HG03039 (cell line): ENCODE results near the gene TMEM245.
"Not testable (repeated sequence)": the region's sequence is repeated elsewhere in the genome, so short reads cannot be mapped to it uniquely, and the experiment has no call there.

ENCODE experiments used
- ATAC-seq: cut with Tn5 transposase; IDR thresholded peaks from one replicate; pipeline ENCODE4 v1.9.1; 2021; ENCODE audit warnings: mild to moderate bottlenecking, moderate library complexity; ENCODE audit not compliant: unreplicated experiment

TMEM245 gene

DNA sequence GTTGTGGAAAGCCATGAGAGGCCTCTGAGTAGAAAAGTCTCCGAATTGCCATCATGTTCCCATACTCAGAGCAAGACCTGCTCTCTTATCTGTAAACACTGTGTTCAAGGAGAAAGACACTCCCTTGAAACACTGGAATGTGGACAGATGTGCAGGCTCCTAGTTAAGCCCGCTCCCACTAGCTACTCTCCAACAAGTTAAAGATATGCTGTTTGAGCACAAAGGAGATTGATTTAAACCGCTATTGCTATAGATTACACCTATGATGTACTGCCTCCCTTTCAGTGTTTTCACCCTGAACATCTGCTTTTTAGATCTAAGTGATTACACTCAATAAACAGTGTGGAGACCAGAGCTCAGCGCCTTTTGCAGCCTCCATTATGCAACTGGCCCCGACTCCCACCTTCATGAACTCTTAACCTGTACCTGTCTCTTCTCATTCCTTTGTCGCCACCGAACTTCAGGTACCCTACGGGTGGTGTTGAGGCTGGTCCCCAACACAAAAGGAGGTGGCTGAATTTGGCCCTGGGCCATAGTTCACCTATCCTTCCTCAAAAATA, 47.5 kb downstream of the TMEM245 start:
- ATAC-seq = no peak

DNA sequence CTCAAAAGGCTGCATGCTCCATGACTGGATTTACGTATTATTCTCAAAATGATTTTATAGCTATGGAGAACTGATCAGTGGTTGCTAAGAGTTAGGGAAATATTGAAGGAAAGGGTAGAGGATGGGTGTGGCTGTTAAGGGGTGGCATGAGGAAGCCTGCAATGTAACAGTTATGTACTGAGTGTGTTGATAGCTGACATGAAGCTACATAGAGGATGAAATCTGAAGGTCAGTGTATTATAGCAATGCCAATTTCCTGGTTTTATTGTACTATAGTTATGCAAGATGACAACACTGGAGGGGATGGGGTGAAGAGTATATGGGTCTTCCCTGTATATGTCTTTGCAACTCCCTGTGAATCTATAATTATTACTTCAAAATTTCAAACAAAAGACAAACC, 51.0 kb downstream of the TMEM245 start:
- ATAC-seq = no peak

DNA sequence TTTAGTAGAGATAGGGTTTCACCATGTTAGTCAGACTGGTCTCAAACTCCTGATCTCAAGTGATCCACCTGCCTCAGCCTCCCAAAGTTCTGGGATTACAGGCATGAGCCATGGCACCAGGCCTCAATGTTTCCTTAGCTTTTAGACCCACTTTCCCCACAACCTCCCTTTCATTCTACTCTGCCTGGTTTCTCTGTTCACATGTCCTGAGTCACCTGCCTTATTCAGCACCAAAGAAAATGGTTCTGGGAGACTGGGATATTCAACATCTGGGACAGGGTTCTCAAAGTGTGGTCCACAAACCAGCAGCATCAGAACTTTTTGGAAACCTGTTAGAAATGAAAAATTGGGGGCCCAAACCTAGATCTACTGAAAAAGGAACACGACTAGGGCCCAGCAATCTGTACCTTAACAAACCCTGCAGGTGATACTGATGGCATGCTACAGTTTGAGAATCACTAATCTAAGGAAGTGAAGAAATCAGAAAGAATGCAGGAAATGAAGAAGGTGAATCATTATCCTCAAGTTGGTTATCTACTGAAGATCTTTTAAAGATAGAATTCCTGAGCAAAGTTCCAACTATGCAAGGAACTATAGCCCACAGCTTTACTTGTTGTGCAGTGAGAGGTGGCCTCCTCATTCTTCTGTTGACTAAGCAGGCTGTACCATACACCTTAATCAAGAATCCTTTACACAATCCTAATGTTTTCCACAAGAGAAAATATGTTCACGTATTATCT, 54.6 kb downstream of the TMEM245 start:
- no peak for ATAC-seq

DNA sequence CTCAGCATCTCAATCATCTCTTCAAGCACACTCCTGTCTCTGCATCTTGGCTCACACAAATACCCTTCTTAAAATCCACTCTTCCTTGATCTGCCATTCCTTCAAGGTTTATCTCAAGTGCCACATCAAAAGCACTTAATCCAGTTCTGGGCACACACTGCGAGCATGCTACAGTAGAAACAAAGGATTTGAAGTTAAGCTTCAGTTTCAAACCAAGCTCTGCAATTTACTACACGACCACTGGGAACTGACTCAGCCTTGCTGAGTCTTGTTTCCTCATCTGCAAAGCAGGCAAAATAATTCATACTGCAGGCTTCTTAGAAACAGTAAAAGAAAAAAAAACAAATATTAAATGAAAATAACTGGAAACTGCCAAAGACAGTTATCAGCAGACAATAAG, 56.0 kb downstream of the TMEM245 start:
- no peak for ATAC-seq

DNA sequence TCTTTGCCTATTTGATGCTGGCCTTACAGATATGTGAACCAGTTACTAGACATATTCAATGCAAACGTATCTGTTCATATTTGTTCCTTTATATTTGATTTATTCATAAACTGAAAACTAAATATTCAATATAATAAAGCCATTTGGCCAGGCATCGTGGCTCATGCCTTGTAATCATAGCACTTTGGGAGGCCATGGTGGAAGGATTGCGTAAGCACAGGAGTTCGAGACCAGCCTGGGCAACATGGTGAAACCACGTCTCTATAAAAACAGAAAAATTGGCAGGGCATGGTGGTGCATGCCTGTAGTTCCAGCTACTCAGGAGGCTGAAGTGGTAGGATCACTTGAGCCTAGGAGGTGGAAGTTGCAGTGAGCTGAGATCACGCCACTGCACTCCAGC, 57.2 kb downstream of the TMEM245 start:
- ATAC-seq = no peak

DNA sequence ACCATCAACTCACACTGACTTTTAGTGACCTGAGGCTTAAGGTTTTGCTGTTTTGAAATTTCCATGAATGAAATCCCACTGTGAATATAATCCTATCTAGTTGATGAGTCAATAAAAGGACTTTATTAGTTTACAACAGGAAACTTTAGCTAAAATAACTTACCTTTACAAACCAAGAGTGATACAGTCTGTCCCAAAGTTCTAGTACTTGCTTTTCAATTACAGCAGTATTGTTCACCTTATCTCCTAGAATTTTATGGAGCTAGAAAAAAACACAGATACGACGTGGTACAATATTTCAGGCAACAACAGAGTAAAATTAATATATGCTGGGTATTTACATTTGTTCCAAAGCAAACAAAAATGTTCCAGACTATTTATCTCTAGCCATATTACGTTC, 59.6 kb downstream of the TMEM245 start:
- ATAC-seq = no peak

DNA sequence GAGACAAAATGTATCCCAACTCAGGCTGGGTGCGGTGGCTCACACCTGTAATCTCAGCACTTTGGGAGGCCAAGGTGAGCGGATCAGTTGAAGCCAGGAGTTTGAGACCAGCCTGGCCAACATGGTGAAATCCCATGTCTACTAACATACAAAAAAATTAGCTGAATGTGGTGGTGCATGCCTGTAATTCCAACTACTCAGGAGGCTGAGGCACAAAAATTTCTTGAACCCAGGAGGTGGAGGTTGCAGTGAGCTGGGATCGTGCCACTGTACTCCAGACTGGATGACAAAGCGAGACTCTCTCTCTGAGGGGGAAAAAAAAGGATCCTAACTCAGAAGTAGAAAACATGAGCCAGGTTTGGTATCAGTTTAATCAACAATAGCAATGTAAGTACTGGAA, 66.6 kb downstream of the TMEM245 start:
- ATAC-seq = not testable (repeated sequence)

DNA sequence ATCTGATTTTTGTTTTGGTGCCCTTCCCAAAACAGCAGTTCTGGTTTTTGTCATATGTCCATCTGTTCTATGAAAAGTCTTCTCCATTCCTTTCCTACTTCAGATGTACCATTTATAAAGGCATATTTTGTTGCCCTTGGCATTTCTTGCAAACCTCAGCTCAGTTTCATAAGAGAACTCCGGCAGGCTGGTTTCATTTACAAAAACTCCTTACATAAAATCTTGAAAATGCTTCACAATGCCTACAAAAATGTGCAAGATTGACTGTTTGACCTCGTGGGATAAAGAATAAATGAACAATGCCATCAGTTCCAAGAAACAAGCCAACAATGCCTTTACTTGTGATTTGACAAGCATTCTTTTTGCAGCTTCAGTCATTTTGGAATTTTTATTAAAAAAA, 67.3 kb downstream of the TMEM245 start:
- ATAC-seq = no peak

DNA sequence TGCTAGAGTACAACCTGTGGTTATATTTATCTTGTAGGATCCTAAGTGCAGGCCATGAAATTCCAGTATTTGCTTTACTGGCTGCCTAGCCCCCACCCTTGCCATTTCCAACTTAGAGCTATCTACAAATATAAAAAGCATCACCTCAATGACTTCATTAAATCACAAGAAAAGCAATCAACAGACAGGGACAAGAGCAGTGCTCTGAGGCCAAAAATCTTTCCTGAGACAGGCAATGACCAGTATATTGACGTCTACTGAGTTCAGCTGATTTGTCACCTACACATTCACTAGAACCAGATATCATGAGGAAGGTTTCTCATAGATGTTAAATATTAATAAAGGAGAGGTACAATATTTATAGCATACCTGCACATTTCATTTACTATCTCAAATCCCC, 68.0 kb downstream of the TMEM245 start:
- ATAC-seq = no peak

DNA sequence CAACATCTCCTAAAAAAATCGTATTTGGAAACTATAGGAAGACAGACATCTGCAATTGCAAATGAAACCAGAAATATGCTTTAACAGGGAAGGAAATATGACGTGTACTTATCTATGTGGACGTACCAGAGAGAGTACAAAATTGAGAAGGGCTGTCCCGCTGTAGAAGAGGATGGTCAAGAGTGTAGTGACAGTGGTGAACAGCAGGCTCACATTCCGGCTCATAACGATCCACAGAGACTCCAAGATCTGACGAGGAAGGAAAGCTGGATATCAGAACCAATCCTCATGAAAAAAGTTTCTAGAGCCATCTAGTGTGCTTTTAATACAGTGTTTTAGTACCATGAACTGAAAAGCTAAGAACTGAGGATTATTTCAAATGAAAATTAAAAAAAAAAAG, 69.3 kb downstream of the TMEM245 start:
- ATAC-seq = no peak

DNA sequence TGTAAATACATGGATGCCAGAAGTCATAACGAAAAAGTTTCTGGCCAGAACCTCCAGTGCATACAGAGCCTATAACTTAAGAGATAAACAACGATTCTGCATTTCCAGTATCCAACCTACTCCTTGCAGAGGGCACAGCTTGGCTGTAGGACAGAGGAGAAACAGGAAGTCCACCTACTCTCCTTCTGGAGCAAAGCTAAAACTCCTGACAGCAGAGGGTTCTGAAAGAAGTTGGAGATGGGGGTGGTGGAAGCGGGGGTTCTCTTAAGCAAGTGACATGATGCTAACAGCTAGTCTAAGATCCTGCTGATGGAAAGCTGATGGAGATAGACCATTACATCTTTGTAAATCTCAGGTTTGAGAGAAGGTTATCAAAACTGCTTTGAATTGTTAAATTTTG, 70.9 kb downstream of the TMEM245 start:
- no peak for ATAC-seq

DNA sequence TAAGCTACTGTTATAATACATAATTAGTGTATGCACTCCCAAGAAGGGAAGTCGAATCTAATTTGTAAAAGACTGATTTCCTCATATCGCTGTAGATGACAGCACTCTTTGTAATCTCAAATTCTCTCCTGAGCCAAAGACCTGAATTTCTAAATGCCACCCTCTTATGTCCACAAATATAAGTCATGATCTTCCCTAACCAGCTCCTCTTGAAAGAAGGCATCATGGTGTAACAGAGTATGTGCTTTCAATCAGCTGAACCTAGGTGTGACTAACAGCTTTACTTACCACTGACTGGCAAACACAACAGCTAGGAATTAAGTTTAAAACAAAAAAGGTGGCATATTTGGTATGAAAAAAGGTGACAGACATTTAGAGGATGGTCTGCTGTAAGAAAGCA, 72.5 kb downstream of the TMEM245 start:
- no peak for ATAC-seq

DNA sequence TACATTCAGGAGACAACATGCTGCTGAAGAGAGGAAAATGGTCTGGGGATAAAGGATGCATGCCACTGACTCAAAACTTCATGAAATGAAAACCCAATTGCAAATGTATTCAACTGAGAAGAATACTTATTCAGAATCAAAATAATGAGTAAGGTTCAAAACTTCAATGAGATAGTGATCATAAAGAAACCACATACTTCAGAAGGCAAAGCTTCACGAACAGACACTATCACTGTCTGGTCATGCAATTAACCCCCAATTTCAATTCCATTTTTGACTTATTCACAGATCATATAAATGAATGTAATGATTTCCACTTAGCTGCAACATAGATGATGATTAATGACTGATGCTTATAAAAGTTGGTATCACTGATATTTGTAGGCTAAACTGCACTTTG, 73.4 kb downstream of the TMEM245 start:
- ATAC-seq = no peak

DNA sequence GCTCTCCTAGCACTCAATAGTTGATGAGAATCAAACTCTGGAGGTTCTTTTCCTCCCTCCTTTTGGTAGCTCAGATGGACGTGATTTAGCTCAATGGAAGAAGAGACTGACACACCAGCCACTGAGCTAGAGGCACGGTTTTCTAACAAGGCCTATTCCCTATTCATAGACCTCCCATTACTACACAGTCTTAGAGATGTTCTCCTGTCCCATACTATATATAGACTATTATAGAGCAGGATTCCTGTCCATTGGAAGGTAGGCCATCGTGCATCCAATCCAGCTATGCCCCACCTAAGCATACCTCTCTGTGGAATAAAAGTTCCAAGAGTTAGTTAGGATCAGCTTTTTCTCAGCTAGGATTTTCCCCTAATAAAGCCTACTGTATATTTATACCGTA, 76.2 kb downstream of the TMEM245 start:
- no peak for ATAC-seq

DNA sequence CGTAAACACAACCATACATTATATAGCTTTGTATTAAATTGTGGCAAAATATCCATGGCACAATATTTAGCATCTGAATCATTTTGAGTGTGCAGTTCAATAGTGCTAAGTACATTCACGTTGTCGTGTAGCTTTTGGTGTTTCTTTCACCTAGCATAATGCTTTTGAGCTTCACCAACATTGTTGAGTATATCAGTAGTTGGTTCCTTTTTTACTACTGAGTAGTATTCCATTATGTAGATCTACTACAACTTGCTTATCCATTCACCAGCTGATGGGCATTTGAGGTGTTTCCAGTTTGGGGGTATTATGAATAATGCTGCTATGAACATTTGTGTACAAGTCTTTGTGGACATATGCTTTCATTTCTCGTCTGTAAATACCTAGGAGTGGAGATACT, 79.2 kb downstream of the TMEM245 start:
- no peak for ATAC-seq

DNA sequence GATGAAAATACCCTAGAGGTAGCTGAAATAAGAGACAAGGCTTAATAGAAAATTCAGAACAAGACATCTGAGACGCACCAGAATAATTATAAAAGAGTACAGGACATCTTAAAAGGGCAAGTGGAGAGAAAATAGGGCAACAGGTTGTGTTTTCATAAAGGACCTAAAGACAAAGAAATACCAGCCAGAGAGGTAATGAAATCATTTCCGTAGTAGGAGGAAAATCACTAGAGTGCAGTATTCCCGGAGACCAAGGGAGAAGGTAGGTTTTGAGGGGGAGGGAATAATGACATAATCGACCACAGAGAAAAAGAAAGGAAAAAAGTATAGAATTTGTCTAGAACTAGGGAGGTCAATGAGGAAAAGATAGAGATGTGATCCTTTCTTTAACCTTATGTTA, 80.2 kb downstream of the TMEM245 start:
- no peak for ATAC-seq

DNA sequence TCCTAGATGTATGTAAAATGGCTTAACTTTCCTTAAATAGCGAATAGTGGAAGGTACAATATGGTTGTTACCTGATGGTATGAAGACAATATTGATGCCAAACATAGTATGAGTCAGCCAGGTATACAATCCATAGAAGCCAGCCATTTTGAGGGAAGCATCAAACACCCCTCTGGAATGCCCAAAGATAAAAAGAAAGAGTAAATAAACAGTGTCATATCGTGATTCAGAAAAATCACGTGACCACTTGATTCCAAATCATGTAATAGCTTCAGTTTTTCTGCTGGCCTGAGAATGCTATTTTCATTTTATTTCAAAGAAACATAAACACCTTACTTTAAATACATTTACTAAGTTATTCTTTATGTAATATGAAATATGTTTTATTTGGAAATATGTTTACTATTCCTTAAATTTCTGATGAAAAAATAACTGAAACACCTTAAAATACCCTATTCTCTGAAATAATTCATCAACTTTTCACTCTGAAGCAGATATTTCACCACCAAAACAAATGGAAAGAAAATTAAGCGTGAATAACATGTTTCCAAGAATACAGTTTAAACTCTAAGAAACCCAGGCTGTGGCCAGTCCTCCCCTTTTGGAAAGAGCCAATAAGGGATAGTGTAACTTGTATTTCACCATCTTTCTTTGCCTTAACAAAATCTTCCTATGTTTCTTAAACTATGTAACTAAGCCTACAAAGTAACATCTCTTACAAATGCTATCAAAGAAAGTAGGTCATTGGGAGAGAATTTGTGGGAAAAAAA, 81.6 kb downstream of the TMEM245 start:
- ATAC-seq = no peak

DNA sequence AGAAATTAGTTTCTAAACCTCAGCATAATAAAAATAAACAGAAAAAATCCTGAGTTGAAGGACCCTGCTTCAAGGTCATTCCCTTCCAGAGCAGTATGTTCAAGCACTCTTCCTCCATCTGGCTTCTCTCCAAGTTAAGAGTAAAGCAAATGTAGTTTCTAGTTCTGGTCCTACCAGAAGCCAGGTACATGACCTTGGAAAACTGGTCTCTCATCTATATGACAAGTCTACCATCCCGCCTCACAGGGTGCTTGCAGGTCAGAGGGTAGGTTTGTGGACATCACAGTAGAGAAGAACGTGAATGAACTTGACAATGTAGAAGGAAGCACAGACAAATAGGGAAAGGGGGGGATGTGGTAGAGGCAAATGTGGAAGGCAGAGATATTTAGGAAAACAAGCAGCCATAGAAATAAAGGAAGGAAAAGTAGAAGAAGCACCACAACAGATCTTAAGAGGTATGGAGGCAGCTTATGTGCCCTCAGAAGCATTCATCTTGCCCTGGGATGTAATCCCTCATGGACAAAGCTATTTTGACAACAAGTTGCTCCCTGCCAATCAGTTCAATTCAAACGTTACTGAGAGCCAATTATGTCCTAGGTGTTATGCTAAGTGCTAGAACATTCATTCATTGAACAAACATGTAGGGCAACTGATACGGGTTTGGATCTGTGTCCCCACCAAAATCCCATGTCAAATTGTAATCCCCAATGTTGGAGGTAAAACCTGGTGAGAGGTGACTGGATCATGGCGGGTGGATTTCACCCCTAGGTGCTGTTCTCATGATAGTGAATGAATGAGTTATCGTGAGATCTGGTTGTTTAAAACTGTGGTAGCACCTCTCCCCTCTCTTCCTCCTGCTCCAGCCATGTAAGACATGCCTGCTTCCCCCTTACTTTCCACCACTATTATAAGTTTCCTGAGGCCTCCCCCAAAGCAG, 82.7 kb downstream of the TMEM245 start:
- ATAC-seq = no peak

DNA sequence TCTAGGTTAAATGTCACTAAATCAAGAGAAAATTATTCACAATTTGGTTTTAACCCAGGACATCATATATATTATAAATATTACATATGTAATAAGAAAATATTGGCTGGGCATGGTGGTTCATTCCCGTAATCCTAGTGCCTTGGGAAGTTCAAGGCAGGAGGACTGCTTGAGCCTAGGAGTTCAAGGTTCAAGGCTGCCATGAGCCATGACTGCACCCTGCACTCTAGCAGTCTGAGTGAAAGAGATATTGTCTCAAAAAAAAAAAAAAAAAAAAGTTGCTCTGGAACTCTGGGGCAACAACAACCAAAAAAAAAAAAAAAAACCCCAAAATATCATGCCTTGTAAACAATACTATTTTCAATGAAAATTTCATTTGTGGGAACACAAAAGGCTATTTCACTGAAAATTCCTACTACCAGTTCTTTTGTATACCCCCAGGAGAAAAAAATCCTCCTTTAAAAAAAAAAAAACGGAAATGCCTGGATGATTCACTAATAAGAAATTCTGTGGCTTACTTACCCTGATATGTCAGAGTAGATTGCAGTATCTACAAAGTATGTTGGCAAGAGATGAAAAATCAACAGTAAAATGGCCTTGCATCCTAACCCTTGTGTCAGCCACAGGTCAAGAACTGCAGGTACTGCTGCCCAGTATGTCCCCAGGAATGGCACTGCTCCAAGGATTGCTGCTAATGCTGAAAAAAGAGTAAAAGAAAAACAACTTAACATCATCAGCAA, 83.9 kb downstream of the TMEM245 start:
- ATAC-seq = no peak

DNA sequence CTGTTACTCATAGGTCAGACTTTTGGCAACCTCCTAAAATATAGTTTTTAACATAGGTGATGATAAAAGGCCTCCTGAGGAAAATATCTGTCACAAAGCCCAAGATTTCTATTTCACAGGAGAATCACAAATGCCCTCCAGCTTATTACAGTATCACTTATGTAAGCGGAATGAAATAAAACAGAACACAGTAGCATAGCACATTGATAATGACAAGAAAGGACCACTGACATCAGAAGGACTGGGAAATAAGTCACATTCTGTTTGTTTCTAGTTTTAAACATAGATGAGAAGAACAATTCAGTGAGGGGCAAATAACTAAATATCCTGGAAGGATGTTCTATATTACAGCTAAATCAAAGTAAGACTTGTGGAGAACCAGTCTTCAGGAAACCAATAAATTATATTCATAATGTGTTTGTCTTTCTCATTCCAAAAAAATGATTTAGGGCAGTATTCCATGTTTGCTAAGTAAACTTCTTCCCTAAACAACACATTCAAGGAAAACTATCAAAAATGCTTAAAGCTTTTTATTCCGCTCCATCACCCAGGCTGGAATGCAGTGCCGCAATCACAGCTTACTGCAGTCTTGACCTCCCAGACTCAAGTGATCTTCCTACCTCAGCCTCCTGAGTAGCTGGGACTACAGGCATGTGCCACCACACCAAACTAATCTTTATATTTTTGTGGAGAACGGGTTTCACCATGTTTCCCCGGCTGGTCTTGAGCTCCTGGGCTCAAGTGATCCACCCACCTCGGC, 85.6 kb downstream of the TMEM245 start:
- no peak for ATAC-seq
